ENCODE results near the gene DPYSL5. TPM values are rescaled to one million over a fixed set of nuclear protein-coding genes. Genes with fewer than 3 reads are reported as not detected.
A peak's percentile ranks its signal among the peaks of the same experiment; 100 is the strongest.

DPYSL5 gene
- total and polyA plus RNA-seq, 5 donors from 2014 or later, result not detected

GRCh38 chr2:26942543-26943295 lies 94.8 kb downstream of the DPYSL5 start:
- Histone ChIP-seq H3K27ac (ENCODE audit: insufficient read depth, low read length, poor library complexity, severe bottlenecking) (no peak overlapping the region), H3K9me3 (ENCODE audit: control insufficient read depth in 2 of 2, low read length in 2 of 2) (no peaks in the 10 kb centered on the region), H3K4me3 (ENCODE audit: low read depth, low read length) (no peak overlapping the region), H3K36me3 (ENCODE audit: control insufficient read depth, insufficient read depth, low read length) (no peaks in the 10 kb centered on the region), H3K4me1 (ENCODE audit: control insufficient read depth, insufficient read depth, low read length, poor library complexity, severe bottlenecking) (no peaks in the 10 kb centered on the region), H3K27me3 (ENCODE audit: control insufficient read depth, insufficient read depth, low read length) (no peaks in the 10 kb centered on the region)
- peak; percentile 31 for ATAC-seq (ENCODE audit: low read depth in 2 of 2)
- peaks cover 9% of the 10 kb centered on the region for H3K27me3 Mint-ChIP-seq
- H3K27ac Mint-ChIP-seq, result peak overlapping the region in 1 of 3 donors; percentile 69
- H3K4me3 Mint-ChIP-seq, result no peak overlapping the region
- no peaks in the 10 kb centered on the region for H3K9me3 Mint-ChIP-seq
- H3K4me1 Mint-ChIP-seq, result peaks cover 0 to 4% (median 1%) of the 10 kb centered on the region in 4 donors
- no peaks in the 10 kb centered on the region for H3K36me3 Mint-ChIP-seq
- DNase-seq, result peak; percentile 19 to 58 (median 45)

DNA sequence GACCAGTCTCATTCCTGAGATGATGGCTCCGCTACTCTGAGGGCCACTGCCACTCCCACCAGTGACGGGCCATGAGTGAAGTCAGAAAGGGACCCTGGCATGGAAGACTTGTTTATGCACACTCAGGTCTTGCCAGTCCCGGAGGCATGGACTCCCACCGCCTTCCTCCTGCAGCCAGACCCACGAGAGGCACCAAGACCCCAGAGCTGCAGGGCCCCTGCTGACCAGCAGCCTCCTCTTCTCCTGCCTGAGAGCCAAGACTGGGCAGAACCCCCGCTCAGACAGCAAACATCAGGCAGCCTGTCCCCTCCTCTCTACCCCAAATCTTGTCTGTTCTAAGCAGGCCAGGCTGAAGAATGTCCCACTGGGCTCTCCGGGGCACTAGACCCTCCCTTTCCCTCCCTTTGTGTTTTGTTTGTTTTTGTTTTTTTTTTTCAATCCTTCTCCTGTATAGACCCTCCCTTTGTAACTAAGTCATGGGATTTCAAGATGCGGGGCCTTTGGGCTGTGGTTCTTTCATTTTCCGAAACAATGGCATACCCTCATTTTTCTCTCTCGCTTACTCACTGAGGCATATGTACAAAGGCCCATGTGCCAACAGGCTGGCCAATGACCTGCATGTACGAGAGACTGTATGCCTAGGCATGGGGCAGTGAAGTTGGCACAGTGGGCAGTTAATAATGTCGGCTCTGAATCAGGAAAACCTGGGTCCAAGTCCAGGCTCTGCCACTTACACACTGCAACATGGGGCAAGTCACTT lies 98.2 kb downstream of the DPYSL5 start:
- H3K27me3 Mint-ChIP-seq, result peaks cover 17% of the 10 kb centered on the region
- Histone ChIP-seq H3K27ac (ENCODE audit: insufficient read depth, low read length, poor library complexity, severe bottlenecking) (no peak overlapping the region), H3K36me3 (ENCODE audit: control insufficient read depth, insufficient read depth, low read length) (no peaks in the 10 kb centered on the region), H3K27me3 (ENCODE audit: control insufficient read depth, insufficient read depth, low read length) (no peaks in the 10 kb centered on the region), H3K4me3 (ENCODE audit: low read depth, low read length) (no peak overlapping the region), H3K4me1 (ENCODE audit: control insufficient read depth, insufficient read depth, low read length, poor library complexity, severe bottlenecking) (no peaks in the 10 kb centered on the region), H3K9me3 (ENCODE audit: control insufficient read depth in 2 of 2, low read length in 2 of 2) (no peaks in the 10 kb centered on the region)
- DNase-seq (no peak), ATAC-seq (ENCODE audit: low read depth in 2 of 2) (no peak)
- H3K4me1 Mint-ChIP-seq, result peaks cover 0 to 4% (median 1%) of the 10 kb centered on the region in 4 donors
- H3K27ac Mint-ChIP-seq, result no peak overlapping the region
- no peaks in the 10 kb centered on the region for H3K9me3 Mint-ChIP-seq
- peak overlapping the region in 1 of 4 donors; percentile 23 for H3K4me3 Mint-ChIP-seq
- no peaks in the 10 kb centered on the region for H3K36me3 Mint-ChIP-seq

DNA sequence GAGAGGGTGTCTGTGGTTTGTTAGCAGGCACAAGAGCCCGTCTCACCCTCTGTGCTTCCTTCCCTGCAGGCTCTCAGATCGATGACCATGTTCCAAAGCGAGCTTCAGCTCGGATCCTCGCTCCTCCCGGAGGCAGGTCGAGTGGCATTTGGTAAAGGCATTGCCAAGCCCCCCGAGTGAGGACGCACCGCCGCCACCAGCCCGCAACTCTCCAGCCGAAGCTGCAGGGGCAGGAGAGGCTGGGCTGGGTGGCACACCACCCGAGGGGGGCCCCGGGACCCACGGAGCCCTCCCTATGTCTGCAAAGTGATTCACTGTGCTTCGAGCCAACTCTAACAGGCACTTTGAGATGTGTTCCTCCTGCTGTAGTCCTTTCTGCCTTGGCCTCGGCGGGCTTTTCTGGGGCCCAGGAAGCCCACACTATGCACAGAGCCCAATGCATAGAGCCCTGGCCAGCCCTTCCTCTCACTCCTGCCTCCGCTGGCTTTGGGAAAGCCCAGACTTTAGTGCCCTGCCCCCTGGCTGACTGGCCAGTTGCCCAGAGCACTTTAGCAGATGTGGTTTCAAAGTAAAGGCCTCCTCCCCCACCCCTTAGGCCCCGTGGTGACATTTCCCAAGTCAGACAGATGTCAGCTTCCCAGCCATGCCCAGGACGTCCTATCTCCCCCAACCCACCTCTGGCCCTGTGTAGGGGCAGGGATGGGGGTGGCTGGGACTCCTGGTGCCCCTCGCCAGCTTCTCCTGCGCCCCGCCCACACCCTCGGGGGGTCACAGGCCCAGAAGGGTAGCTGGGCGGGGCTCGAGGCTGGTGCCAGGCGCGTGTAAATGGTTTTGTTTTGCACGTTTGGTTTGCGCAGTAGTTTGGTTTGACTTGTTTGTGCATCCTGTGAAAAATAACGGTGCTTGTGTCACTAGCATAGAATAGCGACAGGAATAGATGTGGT lies 99.2 kb downstream of the DPYSL5 start:
- Mint-ChIP-seq H3K4me1 (peaks cover 0 to 4% (median 1%) of the 10 kb centered on the region in 4 donors), H3K27ac (no peak overlapping the region), H3K36me3 (no peaks in the 10 kb centered on the region), H3K9me3 (no peaks in the 10 kb centered on the region), H3K4me3 (no peak overlapping the region), H3K27me3 (peaks cover 16% of the 10 kb centered on the region)
- DNase-seq, result no peak
- no peak for ATAC-seq (ENCODE audit: low read depth in 2 of 2)
- H3K36me3 ChIP-seq (ENCODE audit: control insufficient read depth, insufficient read depth, low read length), result no peaks in the 10 kb centered on the region
- no peaks in the 10 kb centered on the region for H3K9me3 ChIP-seq (ENCODE audit: control insufficient read depth in 2 of 2, low read length in 2 of 2)
- H3K27ac ChIP-seq (ENCODE audit: insufficient read depth, low read length, poor library complexity, severe bottlenecking), result no peak overlapping the region
- no peaks in the 10 kb centered on the region for H3K4me1 ChIP-seq (ENCODE audit: control insufficient read depth, insufficient read depth, low read length, poor library complexity, severe bottlenecking)
- H3K27me3 ChIP-seq (ENCODE audit: control insufficient read depth, insufficient read depth, low read length), result no peaks in the 10 kb centered on the region
- H3K4me3 ChIP-seq (ENCODE audit: low read depth, low read length), result no peak overlapping the region

GRCh38 chr2:26948800-26949199 lies 100.9 kb downstream of the DPYSL5 start:
- Mint-ChIP-seq H3K4me1 (no peaks in the 10 kb centered on the region), H3K9me3 (no peaks in the 10 kb centered on the region), H3K27me3 (peaks cover 13% of the 10 kb centered on the region), H3K27ac (no peak overlapping the region), H3K4me3 (no peak overlapping the region), H3K36me3 (no peaks in the 10 kb centered on the region)
- peaks cover 2% of the 10 kb centered on the region for H3K27me3 ChIP-seq (ENCODE audit: control insufficient read depth, insufficient read depth, low read length)
- H3K36me3 ChIP-seq (ENCODE audit: control insufficient read depth, insufficient read depth, low read length), result no peaks in the 10 kb centered on the region
- no peaks in the 10 kb centered on the region for H3K9me3 ChIP-seq (ENCODE audit: control insufficient read depth in 2 of 2, low read length in 2 of 2)
- DNase-seq (no peak), ATAC-seq (ENCODE audit: low read depth in 2 of 2) (no peak)
- no peak overlapping the region for H3K4me3 ChIP-seq (ENCODE audit: low read depth, low read length)
- H3K27ac ChIP-seq (ENCODE audit: insufficient read depth, low read length, poor library complexity, severe bottlenecking), result no peak overlapping the region
- no peaks in the 10 kb centered on the region for H3K4me1 ChIP-seq (ENCODE audit: control insufficient read depth, insufficient read depth, low read length, poor library complexity, severe bottlenecking)

GRCh38 chr2:26950246-26950645 lies 102.3 kb downstream of the DPYSL5 start:
- no peaks in the 10 kb centered on the region for H3K4me1 ChIP-seq (ENCODE audit: control insufficient read depth, insufficient read depth, low read length, poor library complexity, severe bottlenecking)
- H3K4me3 ChIP-seq (ENCODE audit: low read depth, low read length), result no peak overlapping the region
- H3K36me3 ChIP-seq (ENCODE audit: control insufficient read depth, insufficient read depth, low read length), result no peaks in the 10 kb centered on the region
- no peaks in the 10 kb centered on the region for H3K36me3 Mint-ChIP-seq
- H3K27me3 ChIP-seq (ENCODE audit: control insufficient read depth, insufficient read depth, low read length), result peaks cover 7% of the 10 kb centered on the region
- peaks cover 20% of the 10 kb centered on the region for H3K27me3 Mint-ChIP-seq
- no peaks in the 10 kb centered on the region for H3K4me1 Mint-ChIP-seq
- no peak overlapping the region for H3K27ac ChIP-seq (ENCODE audit: insufficient read depth, low read length, poor library complexity, severe bottlenecking)
- DNase-seq (no peak), ATAC-seq (ENCODE audit: low read depth in 2 of 2) (no peak)
- no peaks in the 10 kb centered on the region for H3K9me3 Mint-ChIP-seq
- H3K27ac Mint-ChIP-seq, result no peak overlapping the region
- no peaks in the 10 kb centered on the region for H3K9me3 ChIP-seq (ENCODE audit: control insufficient read depth in 2 of 2, low read length in 2 of 2)
- no peak overlapping the region for H3K4me3 Mint-ChIP-seq

GRCh38 chr2:26951236-26951635 lies 103.3 kb downstream of the DPYSL5 start:
- no peaks in the 10 kb centered on the region for H3K4me1 ChIP-seq (ENCODE audit: control insufficient read depth, insufficient read depth, low read length, poor library complexity, severe bottlenecking)
- H3K36me3 ChIP-seq (ENCODE audit: control insufficient read depth, insufficient read depth, low read length), result no peaks in the 10 kb centered on the region
- peaks cover 7% of the 10 kb centered on the region for H3K27me3 ChIP-seq (ENCODE audit: control insufficient read depth, insufficient read depth, low read length)
- no peaks in the 10 kb centered on the region for H3K9me3 Mint-ChIP-seq
- no peak for ATAC-seq (ENCODE audit: low read depth in 2 of 2)
- no peaks in the 10 kb centered on the region for H3K9me3 ChIP-seq (ENCODE audit: control insufficient read depth in 2 of 2, low read length in 2 of 2)
- H3K27ac ChIP-seq (ENCODE audit: insufficient read depth, low read length, poor library complexity, severe bottlenecking), result no peak overlapping the region
- H3K4me1 Mint-ChIP-seq, result no peaks in the 10 kb centered on the region
- H3K27ac Mint-ChIP-seq, result no peak overlapping the region
- no peak for DNase-seq
- no peaks in the 10 kb centered on the region for H3K36me3 Mint-ChIP-seq
- H3K4me3 Mint-ChIP-seq, result no peak overlapping the region
- no peak overlapping the region for H3K4me3 ChIP-seq (ENCODE audit: low read depth, low read length)
- H3K27me3 Mint-ChIP-seq, result peaks cover 30% of the 10 kb centered on the region

DNA sequence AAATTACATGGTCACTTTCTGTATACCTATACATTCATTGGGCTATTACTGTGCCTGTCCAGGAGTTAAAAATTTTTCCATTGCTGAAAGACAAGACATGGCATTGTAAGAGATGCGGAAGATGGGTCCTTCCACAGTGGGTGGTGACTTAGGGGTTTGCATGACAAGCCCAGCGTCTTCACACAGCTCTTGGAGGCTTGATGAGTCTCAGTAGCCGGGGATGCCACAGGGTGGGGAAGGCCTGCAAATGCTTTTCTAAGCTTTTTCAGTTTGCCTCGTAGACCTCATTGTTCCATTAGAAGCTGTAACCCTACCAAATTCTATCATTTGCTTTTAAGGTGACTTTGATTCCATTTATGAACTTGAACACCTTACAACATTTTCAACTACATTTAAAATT lies 104.4 kb downstream of the DPYSL5 start:
- Mint-ChIP-seq H3K27ac (no peak overlapping the region), H3K36me3 (no peaks in the 10 kb centered on the region), H3K27me3 (peaks cover 34% of the 10 kb centered on the region), H3K4me3 (no peak overlapping the region), H3K9me3 (no peaks in the 10 kb centered on the region), H3K4me1 (no peaks in the 10 kb centered on the region)
- H3K27me3 ChIP-seq (ENCODE audit: control insufficient read depth, insufficient read depth, low read length), result peaks cover 7% of the 10 kb centered on the region
- no peak for ATAC-seq (ENCODE audit: low read depth in 2 of 2)
- H3K4me3 ChIP-seq (ENCODE audit: low read depth, low read length), result no peak overlapping the region
- H3K9me3 ChIP-seq (ENCODE audit: control insufficient read depth in 2 of 2, low read length in 2 of 2), result no peaks in the 10 kb centered on the region
- H3K27ac ChIP-seq (ENCODE audit: insufficient read depth, low read length, poor library complexity, severe bottlenecking), result no peak overlapping the region
- DNase-seq, result no peak
- H3K4me1 ChIP-seq (ENCODE audit: control insufficient read depth, insufficient read depth, low read length, poor library complexity, severe bottlenecking), result no peaks in the 10 kb centered on the region
- no peaks in the 10 kb centered on the region for H3K36me3 ChIP-seq (ENCODE audit: control insufficient read depth, insufficient read depth, low read length)

Measured in CD4-positive, CD25-positive, alpha-beta regulatory T cell (primary cell).